ENCODE measurements around the gene SPEF2.

- TF ChIP-seq CTCF (IDR thresholded peaks at IDR 0.05; ENCODE audit: insufficient read depth, low read length) (no peak), GABPA (IDR thresholded peaks at IDR 0.05; ENCODE audit: low read depth) (no peak)
Observed at GRCh38 chr5:35664584-35664983, 46.9 kb downstream of the SPEF2 start.

Data from HL-60 (cell line).